Measurements from ENCODE around the gene CCDC174. TPM values are rescaled to one million over a fixed set of nuclear protein-coding genes. Genes with fewer than 3 reads are reported as not detected.

The CCDC174 gene
- total and polyA plus RNA-seq, 10 of the 15 experiments (the other 5 are each of a cell fraction or from before 2014, with no cell fraction given) = 11.6 to 31.3 (median 19.1) TPM

GRCh38 chr3:14660942-14661341, 9.4 kb downstream of the CCDC174 start:
- H3K4me1 ChIP-seq (ENCODE audit: control insufficient read depth, insufficient read depth, low read length) = peaks cover 7% of the 10 kb centered on the region; the same call in 1 of the 2 replicates
- in situ Hi-C loops (cut with MboI) (no loop called here), intact Hi-C loops (cut with micrococcal nuclease; ENCODE audit: unreplicated experiment) (no loop called here)
- ChIA-PET POLR2A (interaction anchor here (1.7 kb wide), 1 partner anchor 10 kb away, joined by 5 read pairs; the partner anchor contains the start of gene CCDC174), SMC1A (ENCODE audit: uncharacterized antibody, unreplicated experiment) (interaction anchor here (2.4 kb wide), 1 partner anchor 120 kb away, joined by 8 read pairs; no protein-coding TSS in a partner anchor), RAD21 (ENCODE audit: unreplicated experiment) (no interaction called here), CTCF (interaction anchor here (0.6 to 4.1 kb wide), 4 partner anchors 9 to 293 kb away, joined by 3 to 22 read pairs (median 4); partner anchors contain the start of gene CCDC174)
- no peak for TF ChIP-seq POU2F2 (IDR thresholded peaks at IDR 0.05; ENCODE audit: borderline replicate concordance, low read depth, low read length)
- no peak for TF ChIP-seq EED (IDR thresholded peaks at IDR 0.05; ENCODE audit: low read depth)
- TF ChIP-seq ZNF207 (IDR thresholded peaks at IDR 0.05; ENCODE audit: borderline replicate concordance) = no peak
- no peak for TF ChIP-seq FOXM1 (IDR thresholded peaks at IDR 0.05; ENCODE audit: low read depth, low read length)
- no peak for TF ChIP-seq NR2F1 (conservative IDR thresholded peaks at IDR 0.05)
- TF ChIP-seq MTA2 (IDR thresholded peaks at IDR 0.05; ENCODE audit: low read depth) = no peak
- no peaks in the 10 kb centered on the region for H3K79me2 ChIP-seq (ENCODE audit: control insufficient read depth, insufficient read depth, low read length)
- peaks cover 25 to 56% of the 10 kb centered on the region in 2 experiments for H3K36me3 ChIP-seq (ENCODE audit: control insufficient read depth in 2 of 2, insufficient read depth in 2 of 2, low read length in 1 of 2)
- ATAC-seq = no peak
- H3K4me3 ChIP-seq = no peak overlapping the region
- no peaks in the 10 kb centered on the region for H3K9me3 ChIP-seq (replicated peaks; ENCODE audit: control insufficient read depth, insufficient read depth, low read length)
- H3K27ac ChIP-seq (ENCODE audit: control insufficient read depth, insufficient read depth) = no peak overlapping the region
- WGBS (ENCODE audit: insufficient coverage, insufficient replicate concordance, low lambda C conversion rate, missing lambda C conversion rate) = 56% methylated on average over 4 of the region's 4 CpGs
- no peak overlapping the region for H3K4me2 ChIP-seq (ENCODE audit: control insufficient read depth, insufficient read depth)
- no peak for FAIRE-seq
- no peak for DNase-seq (ENCODE audit: low read depth, low spot score)
- no peak overlapping the region for H3K9ac ChIP-seq (ENCODE audit: control insufficient read depth, insufficient read depth, low read length)
- BruUV-seq (replicated peaks) = no TSS peak
- H2AFZ ChIP-seq (ENCODE audit: control insufficient read depth, low read depth, low read length) = no peak overlapping the region
- no peaks in the 10 kb centered on the region for H4K20me1 ChIP-seq (ENCODE audit: control insufficient read depth, insufficient read depth)
- no peaks in the 10 kb centered on the region for H3K27me3 ChIP-seq (replicated peaks in 1 of 2; ENCODE audit: control insufficient read depth in 2 of 2, insufficient read depth in 2 of 2, low read length in 1 of 2)

GRCh38 chr3:14663396-14664135, 12.0 kb downstream of the CCDC174 start:
- RAD21 ChIA-PET (ENCODE audit: unreplicated experiment) = no interaction called here
- CTCF ChIA-PET = no interaction called here
- WGBS (ENCODE audit: insufficient coverage, insufficient replicate concordance, low lambda C conversion rate, missing lambda C conversion rate) = 99% methylated on average over 5 of the region's 5 CpGs
- FAIRE-seq (no peak), DNase-seq (ENCODE audit: low read depth, low spot score) (no peak), ATAC-seq (no peak)
- SMC1A ChIA-PET (ENCODE audit: uncharacterized antibody, unreplicated experiment) = interaction anchor here (1.2 to 4.0 kb wide), 2 partner anchors 11 to 117 kb away, joined by 5 to 24 read pairs; partner anchors contain the start of gene CCDC174
- peaks cover 26 to 53% of the 10 kb centered on the region in 2 experiments for H3K36me3 ChIP-seq (ENCODE audit: control insufficient read depth in 2 of 2, insufficient read depth in 2 of 2, low read length in 1 of 2)
- H3K27ac ChIP-seq (ENCODE audit: control insufficient read depth, insufficient read depth) = no peak overlapping the region
- H3K9ac ChIP-seq (ENCODE audit: control insufficient read depth, insufficient read depth, low read length) = no peak overlapping the region
- no peaks in the 10 kb centered on the region for H3K79me2 ChIP-seq (ENCODE audit: control insufficient read depth, insufficient read depth, low read length)
- intact Hi-C loops (cut with micrococcal nuclease; ENCODE audit: unreplicated experiment) (no loop called here), in situ Hi-C loops (cut with MboI) (no loop called here)
- TF ChIP-seq NFYA (IDR thresholded peaks at IDR 0.05; ENCODE audit: borderline replicate concordance, low read depth, low read length) = no peak
- no peak for TF ChIP-seq SREBF1 (IDR thresholded peaks at IDR 0.05; ENCODE audit: low read length)
- no peak for TF ChIP-seq REST (IDR thresholded peaks at IDR 0.05; ENCODE audit: low read depth, low read length)
- no peak for TF ChIP-seq NBN (IDR thresholded peaks at IDR 0.05)
- no peak for TF ChIP-seq ZNF622 (IDR thresholded peaks at IDR 0.05)
- TF ChIP-seq PAX5 (IDR thresholded peaks at IDR 0.05; ENCODE audit: borderline replicate concordance, low read depth, low read length) = no peak
- POLR2A ChIA-PET = no interaction called here
- no peak overlapping the region for H2AFZ ChIP-seq (ENCODE audit: control insufficient read depth, low read depth, low read length)
- H3K9me3 ChIP-seq (replicated peaks; ENCODE audit: control insufficient read depth, insufficient read depth, low read length) = no peaks in the 10 kb centered on the region
- H3K27me3 ChIP-seq (replicated peaks in 1 of 2; ENCODE audit: control insufficient read depth in 2 of 2, insufficient read depth in 2 of 2, low read length in 1 of 2) = no peaks in the 10 kb centered on the region
- no peak overlapping the region for H3K4me3 ChIP-seq
- H3K4me1 ChIP-seq (ENCODE audit: control insufficient read depth, insufficient read depth, low read length) = no peaks in the 10 kb centered on the region
- H3K4me2 ChIP-seq (ENCODE audit: control insufficient read depth, insufficient read depth) = no peak overlapping the region
- BruUV-seq (replicated peaks) = no TSS peak
- H4K20me1 ChIP-seq (ENCODE audit: control insufficient read depth, insufficient read depth) = no peaks in the 10 kb centered on the region
